HG02678 (cell line): ENCODE results near the gene LAT.

Experiments
- ATAC-seq: cut with Tn5 transposase; IDR thresholded peaks from one replicate; pipeline ENCODE4 v1.9.1; 2021; ENCODE audit warnings: mild to moderate bottlenecking, moderate library complexity; ENCODE audit not compliant: unreplicated experiment

LAT gene

GRCh38 chr16:29007730-29008593 is 23.1 kb downstream of the LAT start:
- ATAC-seq, result no peak

- ATAC-seq, result no peak
Measured at GRCh38 chr16:29009050-29009837, 24.4 kb downstream of the LAT start.

DNA sequence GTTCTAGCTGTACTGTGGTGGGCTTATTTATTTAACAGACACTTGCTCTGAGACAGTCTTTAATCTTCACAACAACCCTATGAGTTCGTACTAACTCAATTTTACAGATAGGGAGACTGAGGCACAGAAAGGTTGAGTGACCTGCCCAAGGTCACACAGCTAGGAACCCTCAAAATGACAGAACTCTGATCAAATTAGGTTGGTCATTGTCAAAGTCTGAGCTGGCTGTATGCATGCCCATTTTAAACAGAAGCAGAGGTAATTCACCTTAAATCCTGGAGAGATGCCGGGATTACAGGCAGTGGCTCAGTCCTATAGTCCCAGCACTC is 24.9 kb downstream of the LAT start:
- no peak for ATAC-seq

GRCh38 chr16:29011112-29011511 is 26.3 kb downstream of the LAT start:
- no peak for ATAC-seq

DNA sequence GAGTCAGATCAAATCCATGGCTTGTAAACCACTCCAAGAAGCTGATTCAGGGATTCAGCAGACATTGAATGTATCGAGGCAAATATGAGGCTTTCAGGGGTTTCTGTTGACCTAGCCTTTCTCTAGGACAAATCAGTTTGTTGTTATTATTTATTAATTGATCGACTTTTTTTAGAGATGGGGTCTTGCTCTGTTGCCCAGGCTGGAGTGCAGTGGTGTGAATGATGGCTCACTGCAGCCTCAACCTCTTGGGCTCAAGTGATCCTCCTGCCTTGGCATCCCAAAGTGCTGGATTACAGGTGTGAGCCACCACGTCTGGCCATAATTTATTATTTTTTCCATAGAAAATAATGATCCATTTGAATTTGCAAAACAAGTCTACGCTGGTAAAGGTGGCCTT is 27.0 kb downstream of the LAT start:
- no peak for ATAC-seq

DNA sequence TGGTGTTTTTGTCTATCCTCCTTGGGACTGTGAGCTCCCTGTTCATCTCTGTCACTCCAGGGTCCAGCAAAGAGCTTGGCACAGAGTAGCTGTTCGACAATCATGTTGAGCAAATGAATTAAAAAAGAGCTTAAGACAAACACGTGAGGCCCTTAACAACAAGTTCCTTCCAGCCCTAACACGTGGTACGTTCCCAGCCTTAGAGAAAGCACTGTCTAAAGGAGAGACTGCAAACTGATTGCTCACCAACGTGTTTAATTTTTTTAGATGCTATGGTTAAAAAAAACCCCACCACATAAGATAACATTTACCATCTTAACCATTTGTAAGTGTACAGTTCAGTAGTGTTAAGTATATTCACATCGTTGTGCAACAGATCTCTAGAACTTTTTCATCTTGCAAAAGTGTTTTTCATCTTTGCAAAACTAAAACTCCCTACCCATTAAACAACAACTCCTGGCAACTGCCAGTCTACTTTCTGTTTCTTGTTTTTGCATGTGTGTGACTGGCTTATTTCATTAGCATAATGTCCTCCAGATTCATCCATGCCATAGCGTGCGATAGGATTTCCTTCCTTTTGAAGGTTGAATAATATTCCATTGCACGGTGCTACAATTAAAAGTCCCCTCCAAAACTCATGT is 28.2 kb downstream of the LAT start:
- ATAC-seq, result no peak

GRCh38 chr16:29014561-29015069 is 29.8 kb downstream of the LAT start:
- no peak for ATAC-seq

DNA sequence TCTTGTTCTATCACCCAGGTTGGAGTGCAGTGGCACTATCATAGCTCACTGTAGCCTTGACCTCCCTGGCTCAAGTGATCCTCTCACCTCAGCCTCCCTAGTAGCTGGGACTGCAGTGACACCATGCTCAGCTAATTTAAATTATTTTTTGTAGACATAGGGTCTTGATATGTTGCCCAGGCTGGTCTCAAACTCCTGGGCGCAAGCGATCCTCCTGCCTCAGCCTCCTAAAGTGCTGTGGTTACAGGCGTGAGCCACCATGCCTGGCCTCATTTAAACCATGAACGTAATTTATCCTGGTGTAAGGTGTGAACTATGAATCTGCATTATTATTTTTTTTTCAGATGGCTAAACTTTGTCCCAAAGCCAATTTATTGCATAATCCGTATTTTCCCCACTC is 37.3 kb downstream of the LAT start:
- ATAC-seq, result no peak

- no peak for ATAC-seq
Measured at GRCh38 chr16:29023279-29024277, 38.7 kb downstream of the LAT start.

GRCh38 chr16:29024278-29024677 is 39.4 kb downstream of the LAT start:
- ATAC-seq, result no peak

- ATAC-seq, result no peak
Measured at GRCh38 chr16:29025218-29025617, 40.4 kb downstream of the LAT start.

GRCh38 chr16:29025735-29026134 is 40.9 kb downstream of the LAT start:
- no peak for ATAC-seq

- no peak for ATAC-seq
Measured at GRCh38 chr16:29028457-29029167, 43.8 kb downstream of the LAT start.

GRCh38 chr16:29029168-29029994 is 44.5 kb downstream of the LAT start:
- ATAC-seq, result no peak

DNA sequence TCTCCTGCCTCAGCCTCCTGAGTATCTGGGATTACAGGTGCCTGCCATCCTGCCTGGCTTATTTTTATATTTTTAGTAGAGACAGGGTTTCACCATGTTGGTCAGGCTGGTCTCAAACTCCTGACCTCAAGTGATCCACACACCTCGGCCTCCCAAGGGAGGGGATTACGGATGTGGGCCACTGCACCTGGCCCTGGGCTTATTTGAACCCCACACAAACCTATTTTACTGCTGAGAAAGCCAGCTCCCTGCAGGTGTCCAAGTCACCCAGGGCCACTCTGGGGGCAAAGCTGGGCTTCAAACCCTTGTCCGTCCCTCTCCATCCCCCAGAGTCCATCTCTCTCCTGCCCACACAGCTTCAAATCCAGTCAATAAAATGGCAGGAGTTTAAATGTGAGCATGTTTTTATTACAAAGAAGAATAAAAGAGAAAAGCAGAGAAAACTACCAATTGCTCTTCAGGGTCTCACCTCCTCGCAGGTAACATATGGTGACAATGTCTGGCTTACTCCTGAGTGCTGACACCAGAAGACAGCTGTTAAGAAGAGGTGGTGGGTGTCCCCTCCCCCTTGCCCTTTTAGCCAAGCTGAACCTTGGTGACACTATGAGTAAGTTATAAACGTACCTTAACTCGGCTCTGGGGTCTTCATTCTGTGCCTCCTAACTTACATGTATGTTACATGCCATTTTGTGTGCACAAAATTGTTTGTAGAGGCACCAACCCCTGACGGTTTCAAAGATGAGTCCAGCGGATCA is 45.4 kb downstream of the LAT start:
- ATAC-seq, result no peak
